Trophoblast cell (in vitro differentiated cells and primary cell): Measurements from ENCODE around the gene PRKCB.

ENCODE experiments used
- DNase-seq, 2 donors: peaks; one replicate each; pipeline ENCODE4 v3.0.0-alpha.2; 2016
- H2AFZ ChIP-seq: 2 replicates; pipeline ENCODE4 v1.6.1; 2013; ENCODE audit warnings: low read length, moderate library complexity, mild to moderate bottlenecking; ENCODE audit not compliant: insufficient read depth, poor library complexity
- H2AK5ac ChIP-seq: 2 replicates; pipeline ENCODE4 v1.6.1; 2013; ENCODE audit warnings: mild to moderate bottlenecking, low read length
- H2BK120ac ChIP-seq: 2 replicates; pipeline ENCODE4 v1.6.1; 2013; ENCODE audit warnings: low read length, mild to moderate bottlenecking, moderate library complexity; ENCODE audit not compliant: insufficient read depth, poor library complexity
- H2BK12ac ChIP-seq: 2 replicates; pipeline ENCODE4 v1.6.1; 2013; ENCODE audit warnings: mild to moderate bottlenecking, low read length, moderate library complexity
- H2BK5ac ChIP-seq: 2 replicates; pipeline ENCODE4 v1.6.1; 2013; ENCODE audit warnings: low read length, low read depth, moderate library complexity, mild to moderate bottlenecking; ENCODE audit not compliant: poor library complexity
- H3K14ac ChIP-seq: 2 replicates; pipeline ENCODE4 v1.6.1; 2013; ENCODE audit warnings: mild to moderate bottlenecking, low read length
- H3K18ac ChIP-seq: 2 replicates; pipeline ENCODE4 v1.6.1; 2013; ENCODE audit warnings: mild to moderate bottlenecking, low read length
- H3K23ac ChIP-seq: 2 replicates; pipeline ENCODE4 v1.6.1; 2013; ENCODE audit warnings: low read length
- H3K27ac ChIP-seq: 2 replicates; pipeline ENCODE4 v1.5.1; 2013; ENCODE audit warnings: low read depth, mild to moderate bottlenecking, inconsistent platforms, low read length, moderate library complexity
- H3K27me3 ChIP-seq: 2 replicates; pipeline ENCODE4 v1.6.1; 2013; ENCODE audit warnings: inconsistent platforms, mild to moderate bottlenecking, low read length, moderate library complexity; ENCODE audit not compliant: insufficient read depth
- H3K36me3 ChIP-seq, 2 experiments: 1 replicate in 1 of 2; 2 replicates in 1 of 2; pipeline ENCODE4 v1.6.1; 2013; ENCODE audit warnings: low read length in 2 of 2, mild to moderate bottlenecking in 2 of 2, moderate library complexity in 1 of 2; ENCODE audit not compliant: insufficient read depth in 2 of 2, control insufficient read depth in 1 of 2
- H3K4ac ChIP-seq: 2 replicates; pipeline ENCODE4 v1.6.1; 2013; ENCODE audit warnings: low read depth, mild to moderate bottlenecking, low read length, moderate library complexity
- H3K4me1 ChIP-seq, 2 experiments: 1 replicate in 1 of 2; 2 replicates in 1 of 2; pipeline ENCODE4 v1.6.1; 2013; ENCODE audit warnings: low read length in 2 of 2, mild to moderate bottlenecking in 2 of 2, moderate library complexity in 1 of 2; ENCODE audit not compliant: insufficient read depth in 2 of 2, control insufficient read depth in 1 of 2
- H3K4me2 ChIP-seq: 2 replicates; pipeline ENCODE4 v1.6.1; 2013; ENCODE audit warnings: inconsistent platforms, mild to moderate bottlenecking, low read length, moderate library complexity
- H3K4me3 ChIP-seq: 2 replicates; pipeline ENCODE4 v1.5.1; 2013; ENCODE audit warnings: mild to moderate bottlenecking, low read depth, low read length, inconsistent platforms
- H3K79me1 ChIP-seq: one replicate; pipeline ENCODE4 v1.6.1; 2013; ENCODE audit warnings: low read length
- H3K79me2 ChIP-seq: 2 replicates; pipeline ENCODE4 v1.6.1; 2013; ENCODE audit warnings: low read length, mild to moderate bottlenecking; ENCODE audit not compliant: control insufficient read depth, insufficient read depth, poor library complexity
- H3K9ac ChIP-seq: 2 replicates; pipeline ENCODE4 v1.6.1; 2013; ENCODE audit warnings: mild to moderate bottlenecking, low read length
- H3K9me3 ChIP-seq: 2 replicates; pipeline ENCODE4 v1.6.1; 2013; ENCODE audit warnings: low read depth, mild to moderate bottlenecking, control low read depth, inconsistent platforms, low read length; ENCODE audit not compliant: insufficient read depth
- H4K12ac ChIP-seq: 2 replicates; pipeline ENCODE4 v1.6.1; 2013; ENCODE audit warnings: low read depth, mild to moderate bottlenecking, low read length, moderate library complexity
- H4K8ac ChIP-seq: 2 replicates; pipeline ENCODE4 v1.6.1; 2013; ENCODE audit warnings: low read depth, mild to moderate bottlenecking, low read length, moderate library complexity
- H4K91ac ChIP-seq: one replicate; pipeline ENCODE4 v1.6.1; 2013; ENCODE audit warnings: low read depth, mild to moderate bottlenecking, low read length, moderate library complexity
- WGBS: extraction: QIAGEN DNeasy Blood & Tissue Kit; methylation state at CpG from one replicate; pipeline ENCODE4 v1.1.7; 2013; ENCODE audit warnings: missing lambda C conversion rate; ENCODE audit not compliant: insufficient read length, insufficient coverage; ENCODE audit errors: extremely low coverage; 5-methylcytosine and 5-hydroxymethylcytosine counted together

PRKCB gene

GRCh38 chr16:24091125-24091524 is 255.3 kb downstream of the PRKCB start:
- no peak overlapping the region for H4K91ac ChIP-seq
- DNase-seq, result no peak
- peaks cover 7 to 13% of the 10 kb centered on the region in 2 experiments for H3K4me1 ChIP-seq
- H2BK120ac ChIP-seq, result no peak overlapping the region
- no peaks in the 10 kb centered on the region for H3K27me3 ChIP-seq
- peaks cover 7% of the 10 kb centered on the region for H3K79me1 ChIP-seq
- no peak overlapping the region for H3K9ac ChIP-seq
- no peak overlapping the region for H4K8ac ChIP-seq
- H3K18ac ChIP-seq, result no peak overlapping the region
- H2AFZ ChIP-seq, result no peak overlapping the region
- no peaks in the 10 kb centered on the region for H3K36me3 ChIP-seq
- H2AK5ac ChIP-seq, result no peak overlapping the region
- H3K4me3 ChIP-seq, result no peak overlapping the region
- H3K4ac ChIP-seq, result no peak overlapping the region
- no peak overlapping the region for H4K12ac ChIP-seq
- H2BK12ac ChIP-seq, result no peak overlapping the region
- no peaks in the 10 kb centered on the region for H3K9me3 ChIP-seq
- H3K79me2 ChIP-seq, result no peaks in the 10 kb centered on the region
- no peak overlapping the region for H3K27ac ChIP-seq
- no peak overlapping the region for H3K14ac ChIP-seq
- no peak overlapping the region for H3K4me2 ChIP-seq
- no CpG with 5 or more reads among the region's 1 CpG for WGBS
- H3K23ac ChIP-seq, result no peak overlapping the region
- no peak overlapping the region for H2BK5ac ChIP-seq

DNA sequence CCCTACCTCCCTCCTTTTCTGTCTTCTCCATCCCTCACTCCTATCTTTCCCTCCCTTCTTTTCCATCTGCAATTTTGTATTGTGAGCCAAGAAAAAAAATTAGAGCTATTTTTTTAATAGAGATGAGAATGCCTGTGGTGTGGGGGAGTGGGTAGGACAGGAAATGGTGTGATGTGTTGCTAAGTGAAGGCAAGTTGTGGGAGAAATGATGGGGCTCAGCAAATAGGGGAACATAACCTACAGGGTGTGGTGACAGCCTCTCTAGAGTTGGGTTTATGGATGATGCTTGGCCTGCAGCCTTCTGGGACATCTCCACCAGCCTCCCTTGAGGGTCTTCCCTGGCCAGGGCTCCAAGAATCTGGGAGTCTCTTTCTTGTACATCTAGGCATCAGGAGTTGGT is 257.3 kb downstream of the PRKCB start:
- no peak overlapping the region for H3K14ac ChIP-seq
- H3K4me3 ChIP-seq, result no peak overlapping the region
- no peak overlapping the region for H3K27ac ChIP-seq
- H3K23ac ChIP-seq, result no peak overlapping the region
- no peak overlapping the region for H2BK5ac ChIP-seq
- H3K4ac ChIP-seq, result no peak overlapping the region
- H3K79me1 ChIP-seq, result peaks cover 3% of the 10 kb centered on the region
- H3K4me1 ChIP-seq, result peaks cover 3 to 8% of the 10 kb centered on the region in 2 experiments
- H2BK120ac ChIP-seq, result no peak overlapping the region
- no peak overlapping the region for H2AK5ac ChIP-seq
- H3K4me2 ChIP-seq, result no peak overlapping the region
- no peak for DNase-seq
- no peak overlapping the region for H4K8ac ChIP-seq
- no peaks in the 10 kb centered on the region for H3K27me3 ChIP-seq
- no peaks in the 10 kb centered on the region for H3K36me3 ChIP-seq
- no peaks in the 10 kb centered on the region for H3K79me2 ChIP-seq
- no peaks in the 10 kb centered on the region for H3K9me3 ChIP-seq
- no peak overlapping the region for H3K18ac ChIP-seq
- no peak overlapping the region for H2AFZ ChIP-seq
- no peak overlapping the region for H4K91ac ChIP-seq
- no peak overlapping the region for H2BK12ac ChIP-seq
- no peak overlapping the region for H4K12ac ChIP-seq
- no peak overlapping the region for H3K9ac ChIP-seq

DNA sequence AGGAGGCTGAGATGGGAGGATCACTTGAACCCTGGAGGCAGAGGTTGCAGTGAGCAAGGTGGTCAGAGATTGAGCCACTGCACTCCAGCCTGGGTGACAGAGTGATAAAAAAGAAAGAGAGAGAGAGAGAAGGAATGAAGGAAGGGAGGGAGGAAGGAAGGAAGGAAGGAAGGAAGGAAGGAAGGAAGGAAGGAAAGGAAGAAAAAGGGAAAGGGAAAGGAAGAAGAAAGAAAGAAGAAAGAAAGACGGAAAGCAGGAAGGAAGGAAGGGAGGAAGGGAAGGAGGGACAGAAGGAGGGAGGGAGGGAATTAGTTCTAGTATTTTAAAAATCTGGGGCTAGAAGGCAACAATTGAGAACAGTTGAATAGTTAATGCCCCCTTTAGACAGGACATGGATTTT is 258.9 kb downstream of the PRKCB start:
- Histone ChIP-seq H4K91ac (no peak overlapping the region), H3K9ac (no peak overlapping the region), H3K36me3 (no peaks in the 10 kb centered on the region), H3K4ac (no peak overlapping the region), H3K27ac (no peak overlapping the region), H2AFZ (no peak overlapping the region), H3K9me3 (no peaks in the 10 kb centered on the region), H2BK120ac (no peak overlapping the region), H3K4me1 (no peaks in the 10 kb centered on the region), H2BK5ac (no peak overlapping the region), H3K27me3 (no peaks in the 10 kb centered on the region), H3K79me2 (no peaks in the 10 kb centered on the region), H4K12ac (no peak overlapping the region), H2BK12ac (no peak overlapping the region), H3K18ac (no peak overlapping the region), H3K14ac (no peak overlapping the region), H3K4me3 (no peak overlapping the region), H2AK5ac (no peak overlapping the region), H3K4me2 (no peak overlapping the region), H3K23ac (no peak overlapping the region), H3K79me1 (no peaks in the 10 kb centered on the region), H4K8ac (no peak overlapping the region)
- no peak for DNase-seq
- no CpG with 5 or more reads among the region's 1 CpG for WGBS

GRCh38 chr16:24098896-24099295 is 263.1 kb downstream of the PRKCB start:
- Histone ChIP-seq H3K79me1 (no peaks in the 10 kb centered on the region), H3K27ac (no peak overlapping the region), H3K4me2 (no peak overlapping the region), H3K14ac (no peak overlapping the region), H3K9ac (no peak overlapping the region), H2BK5ac (no peak overlapping the region), H2AFZ (no peak overlapping the region), H2BK120ac (no peak overlapping the region), H2AK5ac (no peak overlapping the region), H3K27me3 (no peaks in the 10 kb centered on the region), H3K79me2 (no peaks in the 10 kb centered on the region), H4K12ac (no peak overlapping the region), H2BK12ac (no peak overlapping the region), H3K4me3 (no peak overlapping the region), H4K8ac (no peak overlapping the region), H3K4ac (no peak overlapping the region), H3K23ac (no peak overlapping the region), H3K18ac (no peak overlapping the region), H4K91ac (no peak overlapping the region), H3K9me3 (no peaks in the 10 kb centered on the region), H3K36me3 (no peaks in the 10 kb centered on the region), H3K4me1 (no peaks in the 10 kb centered on the region)
- DNase-seq, result no peak
- no CpG with 5 or more reads among the region's 2 CpGs for whole genome bisulfite sequencing
